Stimulated activated CD8-positive, alpha-beta memory T cell treated with anti-CD3 and anti-CD28 coated beads, Interleukin-4, amount 100 ng/mL, for 24 hours (primary cell): ENCODE measurements around the gene C11orf58.
A peak's percentile ranks its signal among the peaks of the same experiment; 100 is the strongest.

ENCODE experiments used
- DNase-seq: peaks from one replicate; pipeline ENCODE4 v3.0.0-alpha.2; 2020; ENCODE audit warnings: low read depth

Gene C11orf58

DNA sequence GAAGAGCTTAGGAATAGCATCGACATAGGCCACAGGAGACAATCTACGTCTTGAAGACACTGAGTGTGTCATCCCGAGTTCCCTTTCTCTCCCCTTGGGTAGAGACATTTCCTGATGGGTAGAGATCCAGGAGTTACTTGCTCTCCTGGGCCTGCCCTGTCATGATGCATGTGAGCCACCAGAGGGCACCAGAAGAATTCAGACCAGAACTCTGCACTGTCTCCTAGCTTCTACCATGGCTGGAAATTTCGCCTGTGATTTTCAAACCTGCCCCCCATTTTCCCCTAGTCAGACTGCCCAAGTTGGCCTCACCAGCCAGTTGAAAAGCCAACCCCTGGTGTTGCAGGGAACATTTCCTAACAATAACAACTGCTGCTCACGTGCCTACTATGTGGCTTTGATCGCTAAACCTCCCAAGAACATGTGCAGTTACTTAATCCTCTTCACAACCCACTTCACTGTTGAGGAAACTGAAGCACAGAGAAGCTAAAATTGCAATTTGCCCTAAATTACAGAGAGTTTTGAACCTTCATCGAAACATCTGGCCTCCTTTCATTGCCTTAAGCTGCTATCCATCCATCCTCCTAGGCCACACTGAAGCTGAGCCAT lies 47.2 kb downstream of the C11orf58 start:
- DNase-seq, result peak; percentile 25

DNA sequence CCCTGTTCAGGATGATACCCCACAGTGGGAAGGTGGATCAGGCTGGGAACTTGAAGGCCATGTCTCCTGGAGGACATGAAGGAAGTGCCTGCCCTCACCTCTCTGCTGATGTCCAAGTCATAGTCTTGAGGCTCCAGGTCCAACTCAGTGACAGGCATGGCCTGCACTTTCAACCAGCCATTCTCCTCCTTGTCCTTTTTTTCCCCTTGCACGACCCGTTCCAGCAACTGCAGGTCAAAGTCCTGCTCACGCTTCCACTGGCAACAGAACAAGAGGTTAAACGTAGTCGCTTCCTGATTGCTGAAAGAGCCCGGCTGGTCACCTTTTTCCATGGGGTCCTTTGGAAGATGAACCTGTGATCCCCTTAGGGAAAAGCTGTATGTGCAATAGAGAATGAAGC lies 47.7 kb downstream of the C11orf58 start:
- DNase-seq, result no peak

DNA sequence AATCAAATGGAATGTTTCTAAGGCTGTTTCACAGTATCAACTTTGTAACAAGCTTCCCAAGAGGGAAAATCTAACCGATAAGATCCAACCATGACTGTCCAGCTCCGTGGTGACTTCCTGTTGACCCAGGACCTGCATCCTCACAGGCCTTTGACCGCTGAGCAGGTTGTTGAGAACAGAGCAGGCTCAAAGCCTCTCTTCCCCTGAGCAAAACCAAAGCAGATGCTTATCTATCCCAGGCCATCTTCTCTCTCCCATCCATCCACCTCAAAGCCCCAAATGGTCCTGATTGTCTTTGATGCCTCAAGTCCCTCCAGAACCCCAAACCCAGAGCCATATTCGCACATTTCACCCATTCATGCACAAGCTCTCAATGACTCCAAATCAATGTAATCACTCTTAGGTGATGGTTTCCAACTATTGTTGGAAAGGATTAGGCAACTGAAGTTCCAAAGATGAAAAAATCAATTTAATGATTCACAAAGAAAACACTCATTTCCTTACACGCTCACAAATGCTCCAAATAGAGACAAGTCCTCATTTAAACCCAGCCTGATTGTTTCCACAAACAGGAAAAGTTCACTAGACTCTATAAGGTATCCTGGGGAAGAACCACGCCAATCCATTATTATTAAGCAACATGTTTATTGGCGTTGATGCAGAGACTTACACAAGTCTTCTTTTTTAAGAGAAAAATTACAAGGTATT lies 48.7 kb downstream of the C11orf58 start:
- DNase-seq, result no peak

DNA sequence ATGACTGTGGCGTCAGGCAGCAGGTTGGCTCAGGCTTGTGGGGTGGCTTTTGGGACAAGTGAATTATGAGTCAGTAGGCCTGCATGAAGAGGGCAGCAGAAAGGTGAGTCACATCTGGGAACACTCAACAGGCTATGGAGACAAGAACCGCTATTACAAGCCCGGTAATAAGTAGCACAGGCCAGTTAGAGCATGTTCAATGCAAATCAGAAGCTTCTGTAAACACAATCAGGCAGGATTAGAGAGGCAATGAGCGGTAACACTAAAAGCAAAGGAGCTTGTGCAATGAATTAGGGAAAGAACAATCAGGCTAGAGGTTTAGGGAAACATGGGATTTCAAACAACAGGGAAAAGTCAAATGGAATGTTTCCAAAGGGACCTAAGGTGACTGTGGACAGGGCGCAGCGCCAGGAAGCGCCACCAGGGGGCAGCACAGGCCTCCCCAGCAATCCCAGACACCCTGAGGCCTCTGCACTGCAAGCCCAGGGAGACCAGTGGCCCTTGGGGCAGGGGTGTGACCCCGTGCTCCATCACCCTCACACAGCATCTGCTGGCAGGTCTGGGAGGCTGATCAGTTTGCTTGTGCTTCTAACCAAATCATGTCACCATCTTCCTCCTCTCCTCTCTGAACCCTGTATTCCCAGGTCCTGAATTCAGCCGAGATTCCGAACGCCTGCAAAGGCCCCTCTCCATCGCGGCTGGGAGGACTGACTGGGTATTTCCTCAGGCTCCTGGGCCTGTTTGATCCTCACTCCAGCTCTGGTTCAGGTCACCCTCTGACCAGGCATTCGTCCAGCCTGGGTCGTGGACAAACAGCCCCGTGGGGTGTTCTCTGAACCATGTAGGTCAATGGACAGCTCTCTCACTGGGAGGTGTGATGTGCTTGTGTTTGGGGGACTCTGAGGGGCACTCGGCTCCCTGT lies 50.0 kb downstream of the C11orf58 start:
- peak; percentile 40 for DNase-seq

DNA sequence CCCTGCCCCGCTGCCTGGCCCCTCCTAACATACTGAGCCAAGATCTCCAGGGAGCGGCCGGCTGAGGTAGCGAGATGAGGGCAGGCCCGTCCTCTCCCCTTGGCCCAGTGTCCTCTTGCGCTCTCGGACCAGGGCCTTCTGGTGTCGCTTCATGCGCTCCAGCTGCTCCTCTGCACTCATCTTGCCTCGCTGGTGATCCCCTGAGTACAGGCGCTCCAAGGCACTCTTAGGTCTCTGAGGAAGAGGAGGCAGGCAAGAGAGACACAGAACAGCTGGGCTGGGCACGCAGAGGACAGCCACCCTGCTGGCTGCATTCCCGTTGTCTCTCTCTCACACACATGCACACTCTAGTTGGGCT lies 50.6 kb downstream of the C11orf58 start:
- no peak for DNase-seq

DNA sequence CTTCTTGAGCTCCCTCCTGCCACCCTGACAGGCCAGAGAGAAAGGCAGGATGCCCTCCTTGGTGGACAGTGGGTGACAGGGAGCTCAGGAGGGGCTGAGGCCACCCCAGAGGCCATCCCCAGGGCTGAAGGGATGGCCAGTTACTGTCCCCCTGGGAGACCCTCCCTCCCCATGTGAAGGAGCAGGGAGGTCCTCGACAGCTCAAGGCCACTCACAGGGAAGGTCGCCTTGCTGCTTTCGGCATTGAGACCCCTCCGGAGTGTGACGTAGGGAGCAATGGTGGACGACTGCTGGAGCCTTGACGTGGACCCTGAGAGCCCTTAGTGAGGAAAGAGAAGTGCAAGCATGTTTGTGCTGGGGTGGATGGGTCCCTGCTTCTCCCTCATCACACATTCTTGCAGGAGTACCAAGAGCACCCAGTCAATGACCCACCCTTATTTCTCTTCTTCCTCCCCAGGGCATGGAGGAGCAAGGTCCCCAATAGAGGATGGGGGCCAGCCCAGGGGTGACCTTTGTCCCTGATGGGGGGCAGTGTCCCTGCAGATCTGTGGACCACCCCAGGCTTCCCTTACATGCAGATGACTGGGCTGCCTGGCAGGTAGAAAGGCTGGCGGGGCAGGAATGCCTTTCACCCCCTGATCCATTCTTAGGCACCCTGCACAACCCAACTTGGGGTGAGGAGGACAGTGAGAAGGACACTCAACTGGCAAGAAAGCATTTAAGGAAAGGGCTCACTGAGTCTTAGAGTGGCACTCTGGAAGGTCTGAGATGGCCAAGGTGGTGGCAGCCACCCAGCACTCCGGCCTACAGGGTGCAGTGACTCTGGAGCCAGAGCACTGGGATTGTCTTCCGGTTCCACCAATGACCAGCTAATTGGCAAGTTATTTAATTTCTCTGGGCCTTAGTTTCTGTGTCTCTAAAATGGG lies 51.4 kb downstream of the C11orf58 start:
- no peak for DNase-seq

DNA sequence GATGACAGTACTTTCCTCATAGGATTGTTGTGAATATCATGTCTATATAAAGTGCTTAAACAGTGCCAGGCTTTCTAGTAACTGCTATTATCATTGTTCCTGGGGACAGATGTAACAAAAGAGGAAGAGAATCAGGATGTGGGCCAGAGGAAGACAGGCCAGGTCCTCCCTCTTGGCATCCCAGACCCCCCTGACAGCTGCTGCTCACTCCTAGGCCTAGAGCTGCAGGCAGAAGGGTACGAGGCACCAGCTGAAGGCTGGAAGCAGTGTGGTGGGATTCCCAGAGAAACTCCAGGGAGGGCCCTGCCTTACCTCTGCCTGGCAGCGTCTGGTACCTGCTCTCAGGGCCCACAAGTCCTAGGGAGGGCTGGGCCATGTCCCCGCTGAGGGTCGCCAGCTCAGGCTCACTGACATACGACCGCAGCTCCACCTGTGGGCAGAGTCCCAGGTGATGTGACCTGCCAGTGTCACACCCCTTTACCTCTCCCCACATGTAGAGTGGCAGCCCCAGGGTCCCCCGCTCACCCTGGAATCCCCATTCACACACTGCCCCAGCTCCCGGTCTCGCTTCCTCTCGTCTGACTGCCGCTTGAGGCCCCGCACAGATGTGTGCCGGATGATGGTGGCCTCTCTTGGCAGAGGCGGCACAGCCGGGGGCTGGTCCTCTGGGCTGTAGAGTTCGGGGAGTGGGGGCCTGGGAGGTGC lies 52.2 kb downstream of the C11orf58 start:
- no peak for DNase-seq

DNA sequence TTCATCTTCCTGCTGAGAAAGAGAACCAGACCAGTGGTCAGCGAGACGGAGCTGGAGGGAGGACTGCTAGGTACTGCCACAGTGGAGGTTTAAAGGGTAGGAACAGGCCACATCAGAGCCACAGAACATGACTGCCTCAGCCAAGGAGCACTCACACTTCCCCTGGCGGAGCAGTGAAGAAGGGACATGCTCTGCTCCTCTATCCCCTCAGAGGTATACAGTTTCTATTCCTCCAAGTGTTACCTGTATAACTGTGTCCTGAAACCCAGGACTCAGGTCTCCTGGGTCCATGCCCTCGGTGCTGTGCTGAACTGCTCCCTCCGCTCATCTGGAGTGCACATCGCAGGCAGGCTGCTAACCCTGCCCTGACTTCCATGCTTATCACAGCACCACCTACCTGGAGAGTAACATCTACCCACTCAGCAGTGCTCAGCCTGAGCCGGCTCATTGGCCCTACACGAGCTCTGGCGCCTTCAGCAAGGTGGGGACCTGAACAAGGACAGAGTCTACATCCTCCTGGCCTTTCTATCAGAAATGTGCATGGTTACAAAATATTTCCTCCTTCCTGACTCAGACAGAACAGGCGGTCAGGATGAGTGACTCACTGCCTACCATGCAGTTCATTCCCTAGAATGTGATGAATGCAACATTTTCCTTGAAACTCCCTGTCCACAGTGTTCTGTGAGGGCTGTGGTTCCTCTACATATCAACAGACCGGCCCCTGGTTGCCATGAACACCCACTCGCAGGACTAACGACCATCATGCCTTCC lies 52.9 kb downstream of the C11orf58 start:
- no peak for DNase-seq

DNA sequence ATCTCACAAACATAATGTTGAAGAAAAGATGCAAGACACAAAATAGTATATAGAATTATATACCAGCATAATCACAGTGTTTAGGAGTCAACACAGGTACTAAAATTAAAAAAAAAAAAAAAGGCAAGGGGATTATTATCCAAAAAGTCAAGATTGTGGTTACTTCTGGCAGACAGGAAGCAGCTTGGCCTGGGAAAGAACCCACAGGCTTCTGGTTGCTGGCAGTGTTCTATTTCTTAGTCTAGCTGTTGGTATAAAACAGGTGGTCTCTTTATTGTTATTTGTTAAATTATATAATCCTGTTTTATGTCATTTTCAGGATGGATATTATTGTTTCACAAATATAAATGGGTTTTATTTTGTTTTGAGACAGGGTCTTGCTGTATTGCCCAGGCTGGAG lies 54.0 kb downstream of the C11orf58 start:
- no peak for DNase-seq

DNA sequence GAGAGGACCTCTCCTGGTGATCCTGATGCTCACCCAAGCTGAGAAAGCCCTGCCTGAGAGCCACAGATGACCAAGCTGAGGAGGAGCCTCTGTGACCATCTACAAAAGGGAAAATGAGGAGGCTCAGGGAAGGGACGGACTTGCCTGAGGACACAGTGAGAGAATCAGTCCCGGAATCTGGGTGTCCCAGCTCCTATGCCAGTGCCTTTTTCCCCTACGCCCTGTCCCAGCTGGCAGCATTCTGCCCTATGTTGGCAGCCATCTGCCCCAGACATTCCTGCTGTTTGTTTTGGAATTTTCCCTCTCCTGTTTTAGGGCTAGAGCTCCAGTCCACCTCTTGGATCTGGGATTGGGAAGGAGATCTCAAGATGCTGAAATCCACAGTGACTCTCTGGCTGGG lies 54.6 kb downstream of the C11orf58 start:
- no peak for DNase-seq

DNA sequence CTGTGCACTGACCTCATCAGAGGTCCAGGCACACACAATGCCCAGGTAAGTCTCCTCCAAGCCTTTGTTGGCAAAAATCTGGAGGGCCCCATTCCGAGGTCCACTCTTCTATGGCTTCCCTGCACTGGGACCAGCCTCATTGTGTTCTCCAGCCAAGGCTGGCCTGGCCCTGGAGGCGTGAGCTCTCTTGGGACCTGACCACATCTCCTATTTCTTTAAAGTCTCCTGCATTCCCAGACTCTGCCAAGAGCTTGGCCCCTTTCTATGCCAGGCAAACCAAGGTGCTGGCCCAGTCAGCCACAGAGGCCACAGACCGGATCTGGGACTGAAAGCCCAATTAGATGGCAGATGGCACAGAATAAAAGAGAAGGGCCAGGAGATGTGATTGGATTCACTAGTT lies 55.1 kb downstream of the C11orf58 start:
- no peak for DNase-seq

DNA sequence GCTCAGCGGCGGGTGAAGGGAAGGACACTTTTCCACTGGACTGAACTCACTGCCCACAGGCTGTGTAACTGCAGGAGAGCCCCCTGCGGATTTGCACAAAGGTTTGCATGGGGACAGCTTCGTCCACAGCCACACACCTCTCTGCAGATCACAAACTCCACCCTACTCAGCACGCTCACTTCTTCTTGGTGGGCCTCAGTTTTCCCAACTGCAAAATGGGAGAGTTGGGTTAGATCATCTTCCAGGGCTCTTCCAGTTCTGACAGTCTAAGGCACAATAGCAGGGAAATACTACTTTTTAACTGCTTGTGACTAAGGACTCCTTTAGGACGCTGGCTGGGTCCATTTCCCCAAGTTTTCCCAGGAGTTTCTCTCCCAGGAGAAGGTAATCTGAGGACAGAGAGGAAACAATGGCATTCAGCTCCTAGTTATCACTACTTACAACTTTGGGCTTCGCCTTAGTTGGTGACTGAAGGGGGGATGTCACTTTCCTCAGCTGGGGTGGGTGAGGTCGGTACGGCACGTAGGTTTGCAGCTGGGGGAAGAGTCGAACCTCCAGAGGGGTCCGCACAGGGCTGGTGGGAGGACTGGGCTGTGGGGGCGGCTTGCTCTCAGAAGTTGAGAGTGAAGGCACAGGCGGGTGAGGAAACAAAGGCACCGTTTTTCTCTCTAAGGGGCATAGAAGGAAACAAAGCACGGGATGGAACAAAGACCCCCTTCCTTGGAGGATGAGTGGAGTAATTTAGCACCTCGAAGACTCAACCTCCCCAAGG lies 55.8 kb downstream of the C11orf58 start:
- no peak for DNase-seq

DNA sequence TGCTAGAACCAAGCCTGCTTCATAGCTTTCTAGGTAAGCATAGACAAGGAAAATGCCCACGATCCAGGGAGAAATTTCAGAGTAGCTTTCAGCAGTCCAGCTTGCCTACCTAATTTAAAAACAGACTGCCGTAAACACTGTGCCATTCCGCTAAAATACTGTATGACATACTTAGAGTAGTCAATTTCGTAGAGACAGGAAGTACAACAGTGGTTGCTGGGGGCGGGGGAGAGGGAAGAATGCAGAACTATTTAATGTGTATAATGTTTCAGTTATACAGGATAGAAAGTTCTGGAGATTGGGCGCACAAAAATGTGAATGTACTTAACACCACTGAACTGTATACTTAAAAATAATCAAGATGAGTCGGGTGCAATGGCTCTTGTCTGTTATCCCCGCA lies 56.7 kb downstream of the C11orf58 start:
- DNase-seq, result no peak

DNA sequence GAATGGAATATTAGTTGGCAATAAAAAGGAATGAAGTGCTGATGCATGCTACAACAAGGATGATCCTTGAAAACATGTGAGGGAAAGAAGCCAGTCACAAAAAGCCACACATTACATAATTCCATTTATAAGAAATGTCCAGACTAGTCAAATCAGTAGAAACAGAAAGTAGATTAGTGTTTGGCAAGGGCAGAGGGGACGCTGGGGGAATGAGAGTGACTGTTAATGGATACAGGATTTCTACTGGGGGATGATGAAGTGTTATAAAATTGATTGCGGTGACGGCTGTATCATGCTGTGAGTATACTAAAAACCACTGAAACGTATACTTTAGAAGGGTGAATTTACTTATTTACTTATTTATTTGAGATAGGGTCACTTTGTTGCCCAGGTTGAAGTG lies 57.9 kb downstream of the C11orf58 start:
- DNase-seq, result no peak

DNA sequence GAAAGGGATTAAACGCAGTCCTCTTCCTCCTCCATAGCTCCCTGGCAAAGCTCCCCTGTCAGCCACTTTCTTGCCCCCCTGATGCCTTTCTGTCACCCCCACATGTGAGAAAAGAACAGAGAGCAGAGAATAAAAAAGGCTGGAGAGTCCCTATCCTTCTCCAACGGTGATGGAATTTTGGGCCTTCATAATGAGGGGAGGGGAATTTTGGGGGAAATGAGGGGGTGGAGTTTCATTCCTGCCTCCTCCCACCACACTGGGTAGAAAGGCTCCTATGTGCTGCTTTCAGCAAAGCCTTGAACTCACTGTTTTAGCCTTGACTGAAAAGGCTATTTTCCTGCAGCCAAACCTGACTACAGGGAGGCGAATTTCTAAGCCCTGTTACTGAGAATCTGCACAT lies 59.3 kb downstream of the C11orf58 start:
- no peak for DNase-seq

DNA sequence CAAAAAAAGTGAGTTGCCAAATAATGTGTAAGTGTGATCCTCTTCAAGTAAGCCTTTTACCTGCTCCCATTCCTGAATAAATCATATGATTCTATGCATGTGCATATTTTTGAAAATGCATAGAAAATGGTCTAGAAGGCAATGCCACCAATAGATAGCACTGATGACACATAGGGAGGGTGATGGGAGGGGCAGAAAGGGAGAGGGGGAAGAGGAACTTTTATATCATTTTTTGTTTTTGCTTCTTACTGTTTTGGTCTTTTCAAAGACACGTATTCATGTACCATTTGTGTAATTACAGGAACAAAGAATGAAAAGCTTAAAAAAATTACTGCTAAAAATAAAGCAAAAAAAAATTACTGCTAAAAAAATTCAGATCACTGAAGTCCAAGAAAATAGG lies 60.8 kb downstream of the C11orf58 start:
- DNase-seq, result no peak

DNA sequence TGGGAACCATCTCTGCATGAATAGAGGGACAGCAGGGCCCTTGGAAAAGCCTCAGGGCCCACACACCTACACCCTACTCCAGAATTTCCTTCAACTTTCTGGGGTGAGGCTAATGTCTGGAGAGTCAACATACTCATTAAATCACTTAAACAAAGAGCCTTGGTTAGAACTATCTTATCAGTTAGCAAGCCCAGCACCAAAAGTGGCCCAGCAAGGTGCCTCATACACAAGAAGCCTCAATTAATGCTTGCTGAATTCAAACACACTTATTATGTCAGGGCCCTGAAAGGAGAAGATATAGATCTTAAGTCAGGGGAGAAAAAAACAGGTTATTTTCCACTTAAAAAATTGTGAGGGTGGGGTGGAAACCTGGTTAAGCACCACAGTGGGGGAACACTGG lies 61.4 kb downstream of the C11orf58 start:
- DNase-seq, result no peak

DNA sequence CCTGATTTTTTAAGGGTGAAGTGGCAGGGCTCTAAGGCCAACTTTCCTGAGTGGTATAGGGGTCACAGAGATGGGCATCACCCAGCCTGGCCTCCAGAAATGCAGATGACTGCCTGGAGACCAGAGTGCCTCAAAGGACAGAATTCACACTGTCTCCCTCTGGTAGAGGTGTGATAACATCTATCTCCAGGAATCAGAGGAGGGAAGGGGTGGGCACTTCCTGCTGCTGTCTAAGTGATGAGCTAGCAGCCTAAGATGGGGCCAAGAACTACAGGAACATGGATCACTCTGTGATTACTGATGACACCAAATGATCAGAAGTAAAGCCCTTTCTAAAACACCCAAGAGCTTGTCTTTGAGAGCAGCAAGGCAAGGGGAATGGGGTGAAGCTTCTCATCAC lies 61.9 kb downstream of the C11orf58 start:
- DNase-seq, result no peak

DNA sequence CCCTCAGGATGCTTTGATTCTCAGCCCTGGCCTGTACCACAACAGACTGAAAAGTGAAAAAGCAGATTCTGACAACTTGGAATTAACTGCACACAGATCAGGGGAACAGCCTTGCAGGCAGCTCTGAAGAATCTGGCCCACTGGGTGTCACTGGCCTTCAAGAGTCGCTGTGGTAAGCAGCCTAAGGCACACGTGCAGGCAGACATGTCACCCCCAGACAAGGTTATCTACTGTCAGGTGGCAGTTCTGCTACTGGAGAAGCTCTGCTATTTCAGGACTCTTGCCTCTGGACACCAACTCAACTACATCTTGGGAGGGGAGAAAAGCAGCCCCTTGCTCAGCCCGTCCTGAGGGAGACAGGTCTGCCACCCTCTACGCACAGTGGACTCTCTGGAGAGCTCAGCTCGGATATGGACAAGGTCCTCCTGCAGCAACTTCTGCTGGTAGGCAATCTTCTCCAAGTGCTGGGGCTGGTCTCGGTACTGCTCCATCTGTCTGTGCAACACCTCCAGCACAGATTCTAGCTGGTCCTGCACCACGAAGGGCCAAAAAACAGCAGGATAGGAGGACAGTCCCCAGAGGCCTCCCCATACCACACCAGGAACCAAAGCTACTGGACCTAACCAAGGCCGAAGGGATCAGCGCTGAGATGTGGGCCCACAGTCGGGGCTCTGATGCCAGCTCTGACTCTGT lies 63.0 kb downstream of the C11orf58 start:
- DNase-seq, result no peak
